CD4-positive, alpha-beta T cell treated with Interleukin-1 beta for 1 hour (primary cell): ENCODE data around the gene HOXB13.

Experiments
- DNase-seq, 2 donors: peaks; one replicate each; pipeline ENCODE4 v3.0.0-alpha.2; 2020 to 2022

The HOXB13 gene

DNA sequence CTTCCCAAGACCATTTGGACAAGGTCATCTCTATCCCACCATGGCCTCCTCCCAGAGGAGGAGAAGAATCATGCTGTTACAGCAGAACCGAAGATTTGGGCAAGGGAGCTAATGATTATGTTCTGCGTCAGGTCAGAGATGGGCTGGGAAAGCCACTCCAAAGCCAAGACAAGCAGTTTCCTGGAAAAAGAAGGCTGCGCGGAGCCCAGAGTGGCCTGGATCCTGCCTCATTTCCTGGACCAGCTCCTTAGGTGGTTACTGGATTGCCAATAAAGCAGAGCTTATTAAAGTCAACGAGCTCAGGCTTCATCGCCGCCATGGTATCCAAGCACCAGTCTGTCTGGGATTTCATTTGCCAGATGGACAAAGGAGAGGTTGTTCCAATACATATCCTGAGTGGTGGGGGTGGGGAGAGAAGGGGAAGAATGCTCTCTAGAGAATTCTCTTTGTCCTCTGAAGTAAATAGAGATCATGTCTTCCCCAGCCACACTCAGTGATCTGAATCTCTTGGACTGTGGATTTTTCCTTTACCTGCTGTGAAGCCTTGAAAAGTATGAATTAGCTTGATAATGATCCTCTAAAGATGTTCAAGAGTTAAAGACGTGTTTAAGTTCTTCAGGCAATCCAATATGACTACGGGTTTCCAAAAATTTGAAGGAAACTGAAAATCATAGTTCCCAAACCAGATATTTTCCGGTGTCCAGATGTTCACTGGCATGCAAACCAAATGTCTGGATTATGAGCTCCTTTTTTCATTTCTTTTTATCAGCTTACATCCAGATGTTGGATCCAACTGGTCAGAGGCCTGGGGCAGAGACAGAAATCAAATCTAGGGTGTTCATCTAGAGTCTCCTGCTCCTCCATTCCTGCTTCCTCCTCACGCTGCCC is 23.9 kb downstream of the HOXB13 start:
- DNase-seq = no peak

DNA sequence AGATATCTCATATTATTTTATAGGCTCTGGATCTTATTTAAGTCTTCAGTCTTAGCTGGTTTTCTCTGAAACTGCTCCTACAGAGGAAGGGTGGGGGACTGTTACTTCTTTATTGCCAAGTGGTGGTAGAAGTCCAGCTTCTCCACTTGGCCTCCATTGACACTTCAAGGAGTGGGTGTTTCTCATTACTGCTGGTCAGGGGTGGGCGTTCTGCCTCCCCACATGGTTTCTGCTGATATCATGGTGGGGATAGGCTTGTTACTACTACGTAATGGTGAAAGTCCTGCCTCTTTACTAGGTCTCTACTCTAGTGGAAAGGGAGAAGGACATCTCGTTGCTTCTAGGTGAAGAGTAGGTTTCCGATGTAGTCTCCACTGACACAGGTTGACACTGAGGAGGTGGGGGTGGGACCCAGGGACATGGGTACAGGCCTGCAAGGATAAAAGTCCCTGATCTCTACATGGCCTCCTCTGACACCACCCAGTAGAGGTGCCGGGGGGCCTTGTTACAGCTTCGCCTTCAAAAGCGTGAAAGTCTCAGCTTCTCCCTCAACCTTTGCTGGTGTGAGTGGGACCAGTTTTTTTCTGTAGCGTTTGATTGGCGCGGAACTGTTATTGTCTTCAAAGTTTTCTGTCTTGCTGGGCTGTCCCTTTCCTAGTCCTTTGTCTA is 26.6 kb downstream of the HOXB13 start:
- DNase-seq = no peak

DNA sequence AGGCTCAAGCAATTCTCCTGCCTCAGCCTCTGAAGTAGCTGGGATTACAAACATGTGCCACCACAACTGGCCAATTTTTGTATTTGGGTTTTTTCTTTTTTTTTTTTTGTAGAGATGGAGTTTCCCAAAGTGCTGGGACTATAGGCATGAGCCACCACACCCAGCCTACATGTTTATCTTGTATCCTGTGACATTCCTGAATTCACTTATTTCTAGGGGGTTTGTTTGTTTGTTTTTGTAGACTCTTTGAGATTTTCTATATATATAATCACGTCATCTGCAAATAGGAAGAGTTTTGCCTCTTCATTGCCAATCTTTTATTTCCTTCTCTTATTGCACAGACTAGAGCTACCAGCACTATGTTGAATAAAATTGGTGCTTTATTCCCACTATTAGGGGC is 35.4 kb downstream of the HOXB13 start:
- no peak for DNase-seq

GRCh38 chr17:48692049-48692448 is 36.5 kb downstream of the HOXB13 start:
- no peak for DNase-seq

GRCh38 chr17:48690655-48691054 is 37.9 kb downstream of the HOXB13 start:
- no peak for DNase-seq

GRCh38 chr17:48681609-48682008 is 46.9 kb downstream of the HOXB13 start:
- DNase-seq = no peak

- no peak for DNase-seq
These were observed 49.0 kb downstream of the HOXB13 start for GRCh38 chr17:48679385-48680096.

GRCh38 chr17:48678141-48678971 is 50.2 kb downstream of the HOXB13 start:
- DNase-seq = peak; percentile 64 to 68

GRCh38 chr17:48676963-48677558 is 51.5 kb downstream of the HOXB13 start:
- no peak for DNase-seq
